K562 (cell line): ENCODE data around the gene KNCN. TPM values are rescaled to one million over a fixed set of nuclear protein-coding genes. Genes with fewer than 3 reads are reported as not detected.

Experiments
- CC2D1A ChIP-seq: fragments of 450-650 bp; IDR thresholded peaks from 2 replicates; pipeline ENCODE4 v1.6.1; 2017; ENCODE audit warnings: mild to moderate bottlenecking
- DPF2 ChIP-seq: fragments of 450-650 bp; IDR thresholded peaks from 2 replicates; pipeline ENCODE4 v1.6.1; 2016
- ESRRA ChIP-seq: fragments of 450-650 bp; IDR thresholded peaks from 2 replicates; pipeline ENCODE4 v1.6.1; 2014; ENCODE audit warnings: low read depth, mild to moderate bottlenecking, moderate library complexity, borderline replicate concordance
- FOSL1 ChIP-seq: fragments of 200-800 bp; sonication (Bioruptor generic); conservative IDR thresholded peaks from 2 replicates; pipeline ENCODE4 v1.6.1; 2016; ENCODE audit warnings: missing genetic modification characterization, missing compliant biosample characterization
- FOXP4 ChIP-seq: sonication (generic); formaldehyde crosslinking; IDR thresholded peaks from 2 replicates; pipeline ENCODE4 v1.8.0; 2022; ENCODE audit warnings: mild to moderate bottlenecking, missing genetic modification reagents, borderline replicate concordance
- HDAC2 ChIP-seq: fragments of 450-650 bp; IDR thresholded peaks from 2 replicates; pipeline ENCODE4 v1.6.1; 2016; ENCODE audit warnings: mild to moderate bottlenecking
- HES1 ChIP-seq: fragments of 450-650 bp; IDR thresholded peaks from 2 replicates; pipeline ENCODE4 v1.6.1; 2016; ENCODE audit warnings: low read depth, mild to moderate bottlenecking, moderate library complexity
- HMBOX1 ChIP-seq: sonication (generic); IDR thresholded peaks from 2 replicates; pipeline ENCODE4 v1.6.1; 2016
- KDM1A ChIP-seq, 2 experiments: fragments of 450-650 bp; IDR thresholded peaks; 2 replicates each; pipeline ENCODE4 v1.6.1; 2016; ENCODE audit warnings: mild to moderate bottlenecking in 2 of 2
- LEF1 ChIP-seq: fragments of 450-650 bp; IDR thresholded peaks from 2 replicates; pipeline ENCODE4 v1.6.1; 2016; ENCODE audit warnings: mild to moderate bottlenecking
- MLLT1 ChIP-seq, 2 experiments: fragments of 450-650 bp; IDR thresholded peaks; 2 replicates each; pipeline ENCODE4 v1.6.1; 2016
- NFIC ChIP-seq: fragments of 450-650 bp; IDR thresholded peaks from 2 replicates; pipeline ENCODE4 v1.6.1; 2017; ENCODE audit warnings: mild to moderate bottlenecking, inconsistent platforms
- POLR2AphosphoS2 ChIP-seq: IDR thresholded peaks from 2 replicates; pipeline ENCODE4 v1.6.1; 2012; ENCODE audit warnings: low read length, improper control_type of control experiment
- TRIM24 ChIP-seq, 2 experiments: fragments of 450-650 bp; IDR thresholded peaks; 2 replicates each; pipeline ENCODE4 v1.6.1; 2016
- ZBTB33 ChIP-seq: sonication (generic); formaldehyde crosslinking; IDR thresholded peaks from 2 replicates; pipeline ENCODE4 v1.8.1; 2023; ENCODE audit warnings: mild to moderate bottlenecking, missing genetic modification reagents
- ZNF592 ChIP-seq: fragments of 450-650 bp; IDR thresholded peaks from 2 replicates; pipeline ENCODE4 v1.6.1; 2017; ENCODE audit warnings: antibody characterized with exemption, mild to moderate bottlenecking
- polyA plus RNA-seq, 8 experiments: library from polyadenylated mRNA; depleted of rRNA in 4 of 8; stranded (reverse) in 5 of 8; unstranded in 3 of 8; fragments of >200 nt; fragmentation: Nextera tagmentation in 2 of 8; fragmentation: Illumina TruSeq in 1 of 8; extraction: Ambion mirVana in 2 of 8; extraction: Trizol in 1 of 8; gene quantifications; 2 replicates each; pipeline versions ENCODE4 v1.2.1 to v1.2.3, GENCODE V29; 2011 to 2014; ENCODE audit warnings: inconsistent platforms in 1 of 8, missing spikeins in 1 of 8
- total RNA-seq, 7 experiments: library from RNA; depleted of rRNA in 6 of 7; stranded (reverse); fragments of >200 nt in 6 of 7; fragmentation: Illumina TruSeq in 2 of 7; extraction: Trizol in 2 of 7; gene quantifications; 2 replicates each; pipeline versions ENCODE4 v1.2.1 to v1.2.3, GENCODE V29; 2011 to 2021; ENCODE audit warnings: low replicate concordance in 1 of 7

Gene KNCN
- total and polyA plus RNA-seq, 9 of the 15 experiments (the other 6 are each of a cell fraction or from before 2014, with no cell fraction given): not detected

- TF ChIP-seq ZBTB33 (CRISPR knock-in tag) (peak; percentile 92), LEF1 (0 out of 2 replicates have a peak, but pooled peaks have one; percentile 27), HDAC2 (peak; percentile 33; the same call in 1 of the 2 replicates), KDM1A (IDR thresholded peaks at IDR 0.05) (peak; percentile 88), FOSL1 (tag) (peak; percentile 78), HMBOX1 (peak; percentile 51; the same call in 1 of the 2 replicates), ESRRA (peak; percentile 69; the same call in 1 of the 2 replicates), DPF2 (peak; percentile 67), HES1 (peak; percentile 36; the same call in 1 of the 2 replicates), MLLT1 (IDR thresholded peaks at IDR 0.05) (peak in 1 of 2 experiments; percentile 99; a peak in 2 of 4 replicates), ZNF592 (0 out of 2 replicates have a peak, but pooled peaks have one; percentile 39), POLR2AphosphoS2 (no peak), FOXP4 (peak; percentile 69; the same call in 1 of the 2 replicates), NFIC (peak; percentile 56), CC2D1A (peak; percentile 13; the same call in 1 of the 2 replicates), TRIM24 (IDR thresholded peaks at IDR 0.05) (peak; percentile 34 to 57; a peak in 2 of 4 replicates)
Measured at GRCh38 chr1:46506470-46507219, 44.8 kb downstream of the KNCN start (continued).
